Measurements from ENCODE around the gene FAM72B.
"Not testable (repeated sequence)": the region's sequence is repeated elsewhere in the genome, so short reads cannot be mapped to it uniquely, and the experiment has no call there.

Gene FAM72B

GRCh38 chr1:121148489-121149190, 35.5 kb downstream of the FAM72B start:
- not testable (repeated sequence) for DNase-seq

- DNase-seq = not testable (repeated sequence)
These were observed 43.7 kb downstream of the FAM72B start for GRCh38 chr1:121140393-121140792.

- not testable (repeated sequence) for DNase-seq
These were observed 52.6 kb downstream of the FAM72B start for GRCh38 chr1:121131494-121131893.

GRCh38 chr1:121118480-121118824, 65.7 kb downstream of the FAM72B start:
- DNase-seq = not testable (repeated sequence)

Data from DMS53 (cell line).